Caco-2 (cell line): ENCODE measurements around the gene GNAQ. TPM values are rescaled to one million over a fixed set of nuclear protein-coding genes. Genes with fewer than 3 reads are reported as not detected.

Experiments used
- BruUV-seq: library from RNA; stranded (reverse); fragments of 400-500 nt; replicated peaks from 2 replicates; lab custom pipeline; 2021; lab: Mats Ljungman, UMichigan
- CTCF ChIA-PET: fragments of 300-600 bp; sonication (Branson Sonifier 250); formaldehyde crosslinking; loops from one replicate; lab custom pipeline; 2022; ENCODE audit warnings: antibody characterized with exemption; lab: Charles Lee
- POLR2A ChIA-PET: fragments of 300-600 bp; sonication (Branson Sonifier 250); formaldehyde crosslinking; loops from one replicate; lab custom pipeline; 2022; ENCODE audit warnings: antibody characterized with exemption; lab: Charles Lee
- DNase-seq, 2 experiments: peaks; one replicate each; pipeline versions ENCODE4 v3.0.0 to v3.0.0-alpha.2; 2020 to 2022
- H3K27me3 ChIP-seq: replicated peaks from 2 replicates; pipeline ENCODE4 v1.6.0; 2011; ENCODE audit warnings: low read length; ENCODE audit not compliant: control insufficient read depth, insufficient read depth
- H3K36me3 ChIP-seq: 2 replicates; pipeline ENCODE4 v1.5.1; 2011; ENCODE audit warnings: low read length; ENCODE audit not compliant: control insufficient read depth, insufficient read depth
- H3K4me1 ChIP-seq: fragments of 250-450 bp; sonication (Bioruptor Pico); 2 replicates; pipeline ENCODE4 v1.5.1; 2020; ENCODE audit warnings: mild to moderate bottlenecking
- H3K4me3 ChIP-seq: 2 replicates; pipeline ENCODE4 v1.5.1; 2011; ENCODE audit warnings: low read depth, mild to moderate bottlenecking, control low read depth, low read length
- H3K9me3 ChIP-seq: fragments of 250-450 bp; sonication (Bioruptor Pico); 2 replicates; pipeline ENCODE4 v1.5.1; 2020; ENCODE audit warnings: mild to moderate bottlenecking, moderate library complexity
- H3K27ac Mint-ChIP-seq: one replicate; pipeline ENCODE4 v1.8.0; 2022; ENCODE audit warnings: mixed read lengths; ENCODE audit not compliant: unreplicated experiment
- H3K27me3 Mint-ChIP-seq: one replicate; pipeline ENCODE4 v1.8.0; 2022; ENCODE audit warnings: mixed read lengths; ENCODE audit not compliant: insufficient read depth, unreplicated experiment
- H3K36me3 Mint-ChIP-seq: one replicate; pipeline ENCODE4 v1.8.0; 2022; ENCODE audit warnings: mild to moderate bottlenecking, mixed read lengths; ENCODE audit not compliant: insufficient read depth, unreplicated experiment
- H3K4me1 Mint-ChIP-seq: one replicate; pipeline ENCODE4 v1.8.0; 2022; ENCODE audit warnings: low read depth, mixed read lengths; ENCODE audit not compliant: unreplicated experiment
- H3K4me3 Mint-ChIP-seq: one replicate; pipeline ENCODE4 v1.8.0; 2022; ENCODE audit warnings: mild to moderate bottlenecking, moderate library complexity, mixed read lengths; ENCODE audit not compliant: unreplicated experiment
- H3K9me3 Mint-ChIP-seq: one replicate; pipeline ENCODE4 v1.8.0; 2022; ENCODE audit warnings: mixed read lengths; ENCODE audit not compliant: unreplicated experiment
- CTCF ChIP-seq, 2 experiments: fragments of 200-600 bp in 1 of 2; IDR thresholded peaks; 1 replicate in 1 of 2; 2 replicates in 1 of 2; pipeline versions ENCODE4 v1.5.1 to v1.8.0; 2011 to 2022; ENCODE audit warnings: antibody characterized with exemption in 1 of 2, control low read depth in 1 of 2, inconsistent platforms in 1 of 2, low read depth in 1 of 2, low read length in 1 of 2, mild to moderate bottlenecking in 1 of 2, moderate library complexity in 1 of 2; ENCODE audit not compliant: insufficient read depth in 1 of 2, severe bottlenecking in 1 of 2, unreplicated experiment in 1 of 2
- intact Hi-C: fragments of 100-400 bp; cut with micrococcal nuclease; formaldehyde crosslinking; loops from one replicate; pipeline ENCODE4 v1.10.0; 2022; ENCODE audit not compliant: unreplicated experiment
- total RNA-seq: library from RNA; stranded (reverse); gene quantifications from 2 replicates; pipeline ENCODE4 v1.2.3, GENCODE V29; 2022

The GNAQ gene
- total RNA-seq, 1 experiment from 2014 or later: 10.1 TPM

DNA sequence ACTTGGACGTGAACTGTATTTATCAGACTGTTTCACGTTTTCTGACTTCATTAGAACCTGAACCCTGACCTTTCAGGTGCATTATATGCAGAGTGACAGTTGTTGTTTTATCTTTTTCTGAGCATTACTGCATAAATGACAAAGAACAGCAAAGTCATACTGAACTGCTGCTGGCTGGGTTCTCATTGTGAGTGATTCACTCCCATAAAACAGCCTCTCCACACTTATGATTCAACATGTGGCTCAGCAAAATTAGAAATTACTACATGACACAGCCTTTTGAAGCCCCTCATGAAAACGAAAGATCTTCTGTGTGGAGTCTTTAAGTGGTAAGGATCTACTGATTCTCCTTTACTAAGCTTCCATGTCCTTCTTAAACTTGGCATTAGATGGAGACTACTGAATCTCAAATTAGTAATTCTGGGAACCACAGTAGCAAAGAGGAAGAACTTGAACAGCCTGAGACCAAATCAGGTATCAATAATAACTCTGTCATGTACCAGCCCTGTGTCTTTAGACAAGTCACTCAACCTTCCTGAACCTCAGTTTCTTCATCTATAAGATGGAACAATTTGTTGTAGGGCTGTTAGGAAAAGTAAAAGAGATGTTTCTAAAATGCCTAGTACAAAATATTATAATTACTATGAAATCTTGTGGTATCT is 211.2 kb downstream of the GNAQ start:
- Mint-ChIP-seq H3K36me3 (no peaks in the 10 kb centered on the region), H3K27me3 (no peaks in the 10 kb centered on the region), H3K4me3 (no peak overlapping the region), H3K9me3 (no peaks in the 10 kb centered on the region), H3K27ac (no peak overlapping the region), H3K4me1 (no peaks in the 10 kb centered on the region)
- no peak for TF ChIP-seq CTCF (IDR thresholded peaks at IDR 0.05; ENCODE audit: insufficient read depth in 1 of 2, low read depth in 1 of 2, low read length in 1 of 2, severe bottlenecking in 1 of 2, unreplicated experiment in 1 of 2)
- no peaks in the 10 kb centered on the region for H3K27me3 ChIP-seq
- no peaks in the 10 kb centered on the region for H3K36me3 ChIP-seq
- H3K9me3 ChIP-seq: no peaks in the 10 kb centered on the region
- no peak for DNase-seq
- intact Hi-C loops: no loop called here
- no peak overlapping the region for H3K4me3 ChIP-seq
- CTCF ChIA-PET: interaction anchor here (0.7 kb wide), 1 partner anchor 395 kb away, joined by 3 read pairs; no protein-coding TSS in a partner anchor
- BruUV-seq: no TSS peak
- H3K4me1 ChIP-seq: no peaks in the 10 kb centered on the region
- POLR2A ChIA-PET: no interaction called here

DNA sequence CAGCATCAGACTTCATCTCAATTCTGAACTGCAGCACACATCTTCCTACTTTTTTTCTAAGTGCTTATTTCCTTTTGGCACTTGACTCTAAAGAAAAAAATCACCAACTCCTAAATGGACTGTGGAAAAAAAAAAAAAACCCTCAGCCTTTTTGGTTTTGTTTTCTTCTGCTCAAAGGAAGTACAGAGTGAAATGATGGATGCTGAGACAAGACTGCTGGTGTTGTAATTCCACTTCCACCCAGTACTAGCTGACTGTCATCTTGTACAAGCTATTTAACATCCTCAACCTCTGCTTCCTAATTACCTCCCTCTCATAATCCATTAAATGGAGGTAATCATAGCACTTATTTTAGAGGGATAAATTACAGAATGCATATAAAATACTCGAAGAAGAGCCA is 212.0 kb downstream of the GNAQ start:
- H3K36me3 Mint-ChIP-seq: no peaks in the 10 kb centered on the region
- H3K9me3 ChIP-seq: no peaks in the 10 kb centered on the region
- intact Hi-C loops: no loop called here
- H3K27me3 Mint-ChIP-seq: no peaks in the 10 kb centered on the region
- ChIA-PET POLR2A (no interaction called here), CTCF (interaction anchor here (0.7 kb wide), 1 partner anchor 396 kb away, joined by 3 read pairs; no protein-coding TSS in a partner anchor)
- TF ChIP-seq CTCF (IDR thresholded peaks at IDR 0.05; ENCODE audit: insufficient read depth in 1 of 2, low read depth in 1 of 2, low read length in 1 of 2, severe bottlenecking in 1 of 2, unreplicated experiment in 1 of 2): no peak
- no peaks in the 10 kb centered on the region for H3K4me1 Mint-ChIP-seq
- H3K36me3 ChIP-seq: no peaks in the 10 kb centered on the region
- H3K9me3 Mint-ChIP-seq: no peaks in the 10 kb centered on the region
- no peaks in the 10 kb centered on the region for H3K27me3 ChIP-seq
- no peak overlapping the region for H3K4me3 Mint-ChIP-seq
- no peak overlapping the region for H3K27ac Mint-ChIP-seq
- DNase-seq: no peak
- no peaks in the 10 kb centered on the region for H3K4me1 ChIP-seq
- no peak overlapping the region for H3K4me3 ChIP-seq
- BruUV-seq: no TSS peak

DNA sequence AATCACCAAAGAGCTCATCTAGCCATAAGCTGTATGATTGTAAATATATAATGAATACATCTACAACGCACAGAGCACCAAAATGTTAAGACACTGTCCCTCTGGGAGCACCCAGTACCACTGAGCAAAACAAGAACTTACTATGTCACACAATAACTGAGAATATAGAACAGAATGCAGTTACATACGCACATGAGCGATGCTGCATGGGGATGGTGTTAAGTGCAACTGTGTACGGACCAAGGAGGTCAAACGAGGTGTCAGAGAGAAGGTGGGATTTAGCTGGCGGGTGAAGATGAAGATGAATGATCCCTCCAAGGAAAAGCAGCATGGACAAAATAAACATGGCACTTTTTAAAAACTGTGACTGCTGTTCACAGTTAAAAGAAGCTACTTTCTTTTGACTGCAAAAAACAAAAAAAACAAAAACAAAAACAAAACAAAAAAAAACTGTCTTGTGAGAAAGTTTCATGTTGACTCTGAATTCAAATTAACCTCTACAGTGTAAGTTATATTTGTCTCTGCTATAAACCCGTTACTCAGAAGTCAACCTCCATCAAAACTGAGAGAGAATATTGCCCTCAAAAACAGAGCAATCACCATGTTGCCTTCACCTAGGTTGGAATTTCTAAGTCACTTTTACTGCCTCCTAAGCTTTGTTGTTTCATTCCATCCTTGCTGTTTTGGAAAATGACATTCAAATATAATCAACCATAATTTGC is 213.9 kb downstream of the GNAQ start:
- H3K9me3 ChIP-seq: no peaks in the 10 kb centered on the region
- no peak overlapping the region for H3K4me3 Mint-ChIP-seq
- CTCF ChIA-PET: no interaction called here
- intact Hi-C loops: no loop called here
- H3K36me3 ChIP-seq: no peaks in the 10 kb centered on the region
- H3K9me3 Mint-ChIP-seq: no peaks in the 10 kb centered on the region
- TF ChIP-seq CTCF (IDR thresholded peaks at IDR 0.05; ENCODE audit: insufficient read depth in 1 of 2, low read depth in 1 of 2, low read length in 1 of 2, severe bottlenecking in 1 of 2, unreplicated experiment in 1 of 2): no peak
- no peaks in the 10 kb centered on the region for H3K4me1 ChIP-seq
- H3K27ac Mint-ChIP-seq: no peak overlapping the region
- H3K36me3 Mint-ChIP-seq: no peaks in the 10 kb centered on the region
- BruUV-seq: no TSS peak
- POLR2A ChIA-PET: no interaction called here
- H3K4me3 ChIP-seq: no peak overlapping the region
- no peaks in the 10 kb centered on the region for H3K4me1 Mint-ChIP-seq
- no peaks in the 10 kb centered on the region for H3K27me3 ChIP-seq
- no peaks in the 10 kb centered on the region for H3K27me3 Mint-ChIP-seq
- no peak for DNase-seq
